K562 (cell line): ENCODE measurements around the gene SSH3. TPM values are rescaled to one million over a fixed set of nuclear protein-coding genes. Genes with fewer than 3 reads are reported as not detected.
A peak's percentile ranks its signal among the peaks of the same experiment; 100 is the strongest.

Experiments used
- ARID1B ChIP-seq: fragments of 450-650 bp; IDR thresholded peaks from 2 replicates; pipeline ENCODE4 v1.6.1; 2016; ENCODE audit warnings: antibody characterized with exemption, mild to moderate bottlenecking, inconsistent platforms
- ASH1L ChIP-seq: fragments of 450-650 bp; IDR thresholded peaks from 2 replicates; pipeline ENCODE4 v1.6.1; 2018; ENCODE audit warnings: borderline replicate concordance, mild to moderate bottlenecking, low read depth; ENCODE audit not compliant: partially characterized antibody
- POLR2A ChIP-seq: fragments of 450-650 bp; conservative IDR thresholded peaks from 2 replicates; pipeline ENCODE4 v1.6.1; 2016
- SMC3 ChIP-seq: conservative IDR thresholded peaks from 2 replicates; pipeline ENCODE4 v1.6.1; 2011; ENCODE audit warnings: low read depth, low read length, improper control_type of control experiment; ENCODE audit not compliant: insufficient read depth
- STAG1 ChIP-seq: sonication (generic); formaldehyde crosslinking; IDR thresholded peaks from 2 replicates; pipeline ENCODE4 v1.5.0; 2020; ENCODE audit warnings: missing genetic modification reagents, borderline replicate concordance
- XRCC5 ChIP-seq: fragments of 200-400 bp; formaldehyde crosslinking; IDR thresholded peaks from 2 replicates; pipeline ENCODE4 v1.6.1; 2017; ENCODE audit warnings: low read depth, mild to moderate bottlenecking, low read length
- ZBTB17 ChIP-seq: fragments of 450-650 bp; formaldehyde crosslinking; IDR thresholded peaks from 2 replicates; pipeline ENCODE4 v1.4.0; 2020; ENCODE audit warnings: mild to moderate bottlenecking
- ZFX ChIP-seq: sonication (generic); formaldehyde crosslinking; IDR thresholded peaks from 2 replicates; pipeline ENCODE4 v1.8.0; 2022; ENCODE audit warnings: mild to moderate bottlenecking, missing genetic modification reagents, moderate library complexity
- ZKSCAN3 ChIP-seq: fragments of 250-450 bp; sonication (Bioruptor Pico); IDR thresholded peaks from 2 replicates; pipeline ENCODE4 v1.4.0; 2020
- ZNF143 ChIP-seq: sonication (generic); formaldehyde crosslinking; IDR thresholded peaks from 2 replicates; pipeline ENCODE4 v1.9.0; 2022; ENCODE audit warnings: mild to moderate bottlenecking, missing genetic modification reagents
- ZNF263 ChIP-seq: sonication (generic); formaldehyde crosslinking; IDR thresholded peaks from 2 replicates; pipeline ENCODE4 v1.8.0; 2022; ENCODE audit warnings: mild to moderate bottlenecking, missing genetic modification reagents, borderline replicate concordance
- polyA plus RNA-seq, 8 experiments: library from polyadenylated mRNA; depleted of rRNA in 4 of 8; stranded (reverse) in 5 of 8; unstranded in 3 of 8; fragments of >200 nt; fragmentation: Nextera tagmentation in 2 of 8; fragmentation: Illumina TruSeq in 1 of 8; extraction: Ambion mirVana in 2 of 8; extraction: Trizol in 1 of 8; gene quantifications; 2 replicates each; pipeline versions ENCODE4 v1.2.1 to v1.2.3, GENCODE V29; 2011 to 2014; ENCODE audit warnings: inconsistent platforms in 1 of 8, missing spikeins in 1 of 8
- total RNA-seq, 7 experiments: library from RNA; depleted of rRNA in 6 of 7; stranded (reverse); fragments of >200 nt in 6 of 7; fragmentation: Illumina TruSeq in 2 of 7; extraction: Trizol in 2 of 7; gene quantifications; 2 replicates each; pipeline versions ENCODE4 v1.2.1 to v1.2.3, GENCODE V29; 2011 to 2021; ENCODE audit warnings: low replicate concordance in 1 of 7
- TF ChIP-seq, protein P1 (sequence below), 3 experiments: IDR thresholded peaks in 2 of 3; conservative IDR thresholded peaks in 1 of 3; 2 replicates each; pipeline ENCODE4 v1.5.1; 2011 to 2012; ENCODE audit warnings: low read length in 3 of 3, mild to moderate bottlenecking in 3 of 3, control low read depth in 2 of 3, improper control_type of control experiment in 1 of 3, inconsistent platforms in 1 of 3, low read depth in 1 of 3, mixed read lengths in 1 of 3, moderate library complexity in 1 of 3; ENCODE audit not compliant: insufficient read depth in 2 of 3

SSH3 gene
- total and polyA plus RNA-seq, 9 of the 15 experiments (the other 6 are each of a cell fraction or from before 2014, with no cell fraction given) = 0.07 to 1.0 (median 0.24) TPM; not detected in 3

DNA sequence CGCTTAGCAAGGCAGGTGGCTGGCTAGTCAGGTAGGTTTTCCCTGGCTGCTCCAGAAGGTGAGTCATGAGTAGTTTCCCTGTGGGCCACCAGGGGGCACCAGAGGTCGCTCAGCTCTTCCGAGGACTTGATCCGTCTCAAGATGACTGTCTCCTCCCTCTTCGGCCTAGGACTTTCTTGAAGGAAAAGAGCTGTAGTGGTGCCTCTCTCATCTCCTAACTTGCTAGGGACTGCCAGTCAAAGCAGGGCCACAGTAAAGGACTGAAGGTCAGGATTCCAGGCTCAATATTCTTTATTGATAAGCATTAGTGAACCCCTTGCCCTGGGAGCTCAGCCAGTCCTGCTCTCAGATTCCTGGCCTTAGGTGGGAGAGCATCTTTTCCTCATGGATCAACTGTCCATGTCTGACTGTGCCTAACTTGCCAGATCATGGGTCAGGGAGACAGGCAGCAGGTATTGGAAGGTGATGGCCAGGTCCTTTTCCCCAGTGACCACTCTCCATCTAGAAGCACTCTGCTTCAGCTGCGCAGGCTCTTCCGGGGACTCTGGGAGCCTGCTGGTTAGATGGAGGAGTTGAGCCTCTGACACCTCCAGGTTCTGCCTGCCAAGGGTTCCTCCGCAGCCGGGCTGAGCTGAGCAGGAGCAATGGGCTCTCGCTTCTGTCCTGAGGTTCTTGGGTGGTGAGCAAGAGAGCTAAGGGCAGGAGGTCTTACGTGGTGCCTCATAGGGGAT lies 48.1 kb downstream of the SSH3 start (continued):
- TF ChIP-seq SMC3 (peak; percentile 73), STAG1 (peak; percentile 40; the same call in 1 of the 2 replicates), ZBTB17 (CRISPR knock-in tag) (0 out of 2 replicates have a peak, but pooled peaks have one; percentile 71), POLR2A (no peak), ASH1L (no peak), XRCC5 (peak; percentile 38; the same call in 1 of the 2 replicates), ARID1B (no peak), ZKSCAN3 (CRISPR knock-in tag) (no peak), ZFX (CRISPR knock-in tag) (peak; percentile 37), ZNF263 (CRISPR knock-in tag) (peak; percentile 41; the same call in 1 of the 2 replicates), ZNF143 (CRISPR knock-in tag) (peak; percentile 38; the same call in 1 of the 2 replicates)
- TF ChIP-seq, protein P1, sequence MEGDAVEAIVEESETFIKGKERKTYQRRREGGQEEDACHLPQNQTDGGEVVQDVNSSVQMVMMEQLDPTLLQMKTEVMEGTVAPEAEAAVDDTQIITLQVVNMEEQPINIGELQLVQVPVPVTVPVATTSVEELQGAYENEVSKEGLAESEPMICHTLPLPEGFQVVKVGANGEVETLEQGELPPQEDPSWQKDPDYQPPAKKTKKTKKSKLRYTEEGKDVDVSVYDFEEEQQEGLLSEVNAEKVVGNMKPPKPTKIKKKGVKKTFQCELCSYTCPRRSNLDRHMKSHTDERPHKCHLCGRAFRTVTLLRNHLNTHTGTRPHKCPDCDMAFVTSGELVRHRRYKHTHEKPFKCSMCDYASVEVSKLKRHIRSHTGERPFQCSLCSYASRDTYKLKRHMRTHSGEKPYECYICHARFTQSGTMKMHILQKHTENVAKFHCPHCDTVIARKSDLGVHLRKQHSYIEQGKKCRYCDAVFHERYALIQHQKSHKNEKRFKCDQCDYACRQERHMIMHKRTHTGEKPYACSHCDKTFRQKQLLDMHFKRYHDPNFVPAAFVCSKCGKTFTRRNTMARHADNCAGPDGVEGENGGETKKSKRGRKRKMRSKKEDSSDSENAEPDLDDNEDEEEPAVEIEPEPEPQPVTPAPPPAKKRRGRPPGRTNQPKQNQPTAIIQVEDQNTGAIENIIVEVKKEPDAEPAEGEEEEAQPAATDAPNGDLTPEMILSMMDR (IDR thresholded peaks at IDR 0.05 in 2 of 3, conservative IDR thresholded peaks at IDR 0.05 in 1 of 3; ENCODE audit: insufficient read depth in 2 of 3, low read depth in 1 of 3, low read length in 3 of 3) = peak; percentile 86 to 91 (median 87)
